GM19240 (cell line): ENCODE data around the gene CCDC12.
"Not testable (repeated sequence)": the region's sequence is repeated elsewhere in the genome, so short reads cannot be mapped to it uniquely, and the experiment has no call there.

Source experiments
- DNase-seq: peaks from one replicate; pipeline ENCODE4 v3.0.0; 2011; ENCODE audit warnings: low spot score; ENCODE audit not compliant: insufficient read length

Gene CCDC12

GRCh38 chr3:46981932-46982471 is 5.5 kb upstream of the CCDC12 start:
- DNase-seq, result no peak

DNA sequence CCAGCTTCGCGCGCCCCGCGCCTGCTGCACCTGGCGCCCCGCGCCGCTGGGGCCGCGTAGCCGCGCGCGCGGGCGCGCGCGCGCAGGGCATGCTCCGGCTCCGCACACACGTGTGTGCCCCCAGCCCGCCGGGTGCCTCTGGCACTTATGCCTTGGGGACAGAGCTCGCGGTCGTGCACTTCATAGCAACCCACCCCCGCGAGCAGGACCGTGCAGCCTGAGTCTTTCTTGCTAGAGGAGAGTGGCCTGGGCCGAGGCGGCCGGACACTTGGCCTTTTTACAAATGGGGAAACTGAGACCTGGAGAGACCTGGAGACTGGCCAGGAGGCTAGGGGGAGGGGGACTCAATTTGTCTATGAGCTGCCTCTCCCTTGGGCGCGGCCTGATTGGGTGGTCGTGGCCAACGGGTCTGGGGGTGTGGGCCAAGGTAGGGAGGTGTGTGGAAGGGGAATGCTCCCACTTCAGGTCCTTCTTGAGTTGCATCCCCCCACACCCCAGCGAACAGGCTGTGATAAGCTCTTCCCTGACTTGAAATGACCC is 3.5 kb upstream of the CCDC12 start:
- DNase-seq, result no peak

DNA sequence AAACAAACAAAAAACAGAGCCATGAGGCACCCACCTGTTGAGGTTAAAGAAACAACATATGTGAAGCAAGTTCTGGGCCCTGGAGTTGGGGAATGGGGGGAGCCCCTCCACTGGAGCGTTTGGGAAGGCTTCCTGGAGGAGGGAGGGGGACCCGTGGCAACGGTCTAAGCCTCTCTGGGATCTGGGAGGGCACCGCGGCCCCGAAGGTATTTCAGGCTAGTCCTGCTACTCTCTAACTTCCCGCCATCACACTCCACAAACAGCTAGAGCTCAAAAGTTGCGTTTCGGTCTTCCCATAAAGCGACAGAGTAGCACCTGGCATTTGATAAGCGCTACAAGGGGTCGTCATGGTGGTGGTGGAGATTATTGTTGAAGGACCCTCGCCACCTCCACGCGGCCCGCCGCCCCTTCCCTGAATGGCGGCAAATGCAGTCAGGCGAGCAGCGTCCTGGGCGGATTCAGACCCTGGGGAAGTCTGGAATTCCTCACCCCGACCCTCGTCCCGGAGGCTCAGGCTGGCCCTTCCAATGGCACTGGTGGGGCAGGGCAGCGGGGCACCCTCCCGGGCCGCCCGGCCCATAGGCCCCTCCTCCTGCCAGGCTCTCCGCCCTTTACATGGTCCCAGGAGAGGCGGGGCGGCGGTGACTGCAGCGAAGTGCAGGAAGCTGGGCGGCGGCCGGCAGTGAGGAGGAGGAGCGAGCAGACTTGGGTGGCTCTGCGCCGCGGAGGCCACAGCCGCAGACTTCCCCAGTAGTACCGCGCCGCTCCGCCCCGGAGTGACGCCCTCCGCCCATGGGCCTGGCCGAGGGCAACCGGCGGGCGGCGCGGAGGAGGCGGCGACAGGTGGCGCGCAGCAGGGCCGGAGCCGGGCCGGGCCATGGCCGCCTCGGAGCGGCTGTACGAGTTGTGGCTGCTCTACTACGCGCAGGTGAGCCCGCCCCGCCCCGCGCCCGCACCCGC is 2.7 kb upstream of the CCDC12 start, which contains the start of gene NBEAL2:
TSS of gene NBEAL2 (plus strand) at position 682 of the 960 bp plus-strand sequence. CDS start at position 878, 196 bp downstream.
- peak; percentile 90 for DNase-seq

DNA sequence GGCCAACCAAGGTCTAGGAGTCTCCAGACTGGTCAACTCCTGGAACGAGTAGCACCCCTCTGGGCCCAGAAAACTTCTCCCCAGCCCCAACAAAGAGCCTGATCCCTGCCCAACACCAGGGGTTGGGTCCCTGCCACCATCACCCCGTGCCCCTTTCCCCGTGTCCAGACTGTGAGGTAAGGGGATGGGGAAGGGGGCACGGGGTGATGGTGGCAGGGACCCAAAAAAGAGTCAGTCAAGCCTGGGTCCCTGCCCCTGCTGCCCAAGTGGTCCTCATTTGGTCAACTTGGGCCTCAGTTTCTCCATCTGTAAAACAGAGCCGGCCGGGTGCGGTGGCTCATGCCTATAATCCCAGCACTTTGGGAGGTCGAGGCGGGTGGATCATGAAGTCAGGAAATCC is 1.8 kb upstream of the CCDC12 start:
- DNase-seq, result no peak

DNA sequence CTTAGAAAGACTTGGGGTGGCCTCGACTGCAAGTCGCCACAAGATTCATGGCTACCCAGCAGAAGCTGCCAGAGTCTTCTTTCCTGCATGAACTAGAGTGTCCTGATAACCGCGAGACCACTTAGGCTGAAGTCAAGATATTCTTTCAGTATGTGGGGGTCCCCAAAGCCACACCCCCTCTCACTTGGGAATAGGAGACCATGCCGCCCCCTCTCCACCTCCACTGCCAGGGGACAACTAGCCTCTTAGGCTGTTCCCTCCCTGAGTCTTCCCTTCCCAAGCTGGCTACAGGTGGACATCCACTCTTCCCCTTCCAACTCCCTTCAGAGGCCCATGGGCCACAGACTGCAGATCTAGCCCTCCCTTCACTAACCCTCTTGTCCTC is 1.3 kb upstream of the CCDC12 start:
- DNase-seq, result no peak

- DNase-seq, result no peak
Observed at GRCh38 chr3:46974421-46975171, 1.9 kb downstream of the CCDC12 start.

DNA sequence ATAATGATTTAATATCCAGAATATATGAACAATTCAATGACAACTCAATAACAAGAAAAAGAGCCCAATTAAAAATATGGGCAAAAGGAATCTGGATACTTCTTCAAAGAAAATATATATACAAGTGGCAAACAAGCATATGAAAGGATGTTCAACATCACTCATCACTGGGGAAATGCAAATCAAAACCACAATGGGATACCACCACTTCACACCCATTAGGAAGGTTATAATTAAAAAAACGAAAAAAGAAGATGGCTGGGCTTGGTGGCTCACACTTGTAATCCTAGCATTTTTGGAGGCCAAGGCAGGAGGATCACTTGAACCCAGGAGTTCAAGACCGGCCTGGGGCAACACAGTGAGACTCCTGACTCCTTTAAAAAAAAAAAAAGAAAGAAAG is 4.1 kb downstream of the CCDC12 start:
- no peak for DNase-seq

DNA sequence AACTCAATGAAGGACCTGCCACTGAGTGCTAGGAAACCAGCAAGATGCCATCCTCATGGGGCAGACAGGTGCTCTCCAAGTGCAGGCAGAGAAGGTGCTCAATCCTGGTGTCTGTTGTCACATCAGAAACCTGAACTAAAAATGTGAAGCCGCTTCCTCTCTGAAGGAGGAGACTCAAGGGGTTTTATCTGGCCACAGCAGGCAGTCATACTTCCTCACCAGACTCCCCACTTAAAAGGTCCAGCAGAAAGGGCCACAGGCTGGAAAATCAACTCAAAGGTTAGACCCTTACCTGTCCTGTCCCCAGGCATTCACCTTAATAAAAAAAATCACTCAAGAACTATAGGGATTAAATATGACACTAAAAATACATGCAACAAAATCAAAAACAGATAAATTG is 4.8 kb downstream of the CCDC12 start:
- DNase-seq, result no peak

GRCh38 chr3:46971151-46971550 is 5.4 kb downstream of the CCDC12 start:
- DNase-seq, result no peak

GRCh38 chr3:46970391-46971091 is 6.0 kb downstream of the CCDC12 start:
- no peak for DNase-seq

GRCh38 chr3:46968783-46969428 is 7.6 kb downstream of the CCDC12 start:
- DNase-seq, result no peak

DNA sequence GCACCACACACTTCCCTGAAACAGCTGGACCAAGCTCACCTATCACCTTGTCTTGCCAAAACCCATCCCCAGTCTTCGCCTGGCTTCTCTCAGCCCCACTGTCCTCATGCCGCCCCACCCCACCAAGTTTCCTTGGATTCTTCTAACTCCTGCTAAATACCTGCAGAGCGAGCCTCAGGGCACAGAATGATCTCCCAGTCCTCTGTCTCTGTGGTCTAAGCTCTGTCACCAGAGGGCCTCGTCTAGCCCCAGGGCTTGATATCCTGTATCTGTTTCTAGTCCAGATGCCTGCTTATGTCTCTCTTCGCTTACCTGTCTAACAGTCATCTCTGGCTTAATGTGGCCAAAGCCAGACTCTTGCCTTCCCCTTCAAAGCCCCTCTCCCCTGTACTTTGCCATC is 9.7 kb downstream of the CCDC12 start:
- no peak for DNase-seq

GRCh38 chr3:46965151-46965550 is 11.4 kb downstream of the CCDC12 start:
- no peak for DNase-seq

- DNase-seq, result not testable (repeated sequence)
Observed at GRCh38 chr3:46964038-46964590, 12.4 kb downstream of the CCDC12 start.

DNA sequence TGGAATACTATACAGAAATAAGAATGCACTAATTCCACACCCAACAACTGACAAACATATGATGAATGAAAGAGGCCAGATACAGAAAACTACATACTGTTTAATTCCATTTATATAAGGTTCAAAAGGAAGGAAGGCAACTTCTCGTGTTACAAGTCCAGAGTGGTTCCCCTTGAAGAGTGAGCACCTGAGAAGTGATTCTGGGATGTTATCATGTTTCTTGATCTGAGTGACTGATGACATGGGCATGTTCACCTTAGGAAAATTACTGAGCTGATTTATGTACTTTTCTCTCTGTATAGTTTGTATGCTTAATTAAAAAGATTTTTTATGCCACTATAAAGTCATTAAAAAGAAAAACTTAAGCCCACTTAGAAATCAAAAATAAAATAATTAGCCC is 13.6 kb downstream of the CCDC12 start:
- no peak for DNase-seq

GRCh38 chr3:46962427-46962826 is 14.1 kb downstream of the CCDC12 start:
- no peak for DNase-seq

DNA sequence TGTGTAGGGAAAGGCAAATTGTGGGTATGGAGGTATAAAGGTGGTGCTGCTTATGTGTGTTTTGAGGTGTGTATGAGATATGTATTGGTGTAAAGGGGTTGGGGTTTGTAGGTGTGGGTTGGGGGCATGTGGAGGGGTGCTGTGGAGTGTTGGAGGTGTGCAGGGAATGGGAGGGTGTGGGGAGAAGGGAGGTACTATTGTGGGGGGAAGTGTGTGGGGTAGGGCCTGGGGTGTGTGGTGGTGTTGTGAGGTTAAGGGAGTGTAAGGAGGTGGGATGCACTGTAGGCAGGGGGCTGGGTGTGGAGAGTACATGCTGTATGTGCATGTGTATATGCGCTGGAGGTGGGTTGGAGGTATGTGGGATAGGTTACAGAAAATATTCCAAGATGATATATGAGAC is 15.7 kb downstream of the CCDC12 start:
- DNase-seq, result no peak

- DNase-seq, result no peak
Observed at GRCh38 chr3:46960081-46960701, 16.4 kb downstream of the CCDC12 start.

- DNase-seq, result no peak
Observed at GRCh38 chr3:46959161-46959511, 17.4 kb downstream of the CCDC12 start.
